Posterior vena cava (tissue), 2 donors: ENCODE data around the gene ITPKC. TPM values are rescaled to one million over a fixed set of nuclear protein-coding genes. Genes with fewer than 3 reads are reported as not detected.
A peak's percentile ranks its signal among the peaks of the same experiment; 100 is the strongest.

ENCODE experiments used
- DNase-seq: peaks from one replicate; pipeline ENCODE4 v3.0.0-alpha.2; 2020; ENCODE audit warnings: low spot score
- intact Hi-C, 2 donors: fragments of 100-400 bp; cut with DNase I; formaldehyde crosslinking; loops; one replicate each; pipeline versions ENCODE4 v1.14.1 to v1.14.2; 2022 to 2023
- total RNA-seq, 2 donors: library from RNA; stranded (reverse); fragmentation: NEBNext Ultra II Directional; extraction: Animal tissue kit (Norgen Biotek cat#: 25700); gene quantifications; one replicate each; pipeline ENCODE4 v1.2.1, GENCODE V29; 2021
- donor health status: DM: yes; HTN: yes; CAD: no.
- donor health status: DM: yes; HTN: yes; CAD: no.

The ITPKC gene
- total RNA-seq, 2 donors from 2014 or later, result 18.9 to 19.4 TPM

- DNase-seq, result no peak
- intact Hi-C loops, result no loop called here
Measured at GRCh38 chr19:40688987-40689338, 27.9 kb upstream of the ITPKC start.

DNA sequence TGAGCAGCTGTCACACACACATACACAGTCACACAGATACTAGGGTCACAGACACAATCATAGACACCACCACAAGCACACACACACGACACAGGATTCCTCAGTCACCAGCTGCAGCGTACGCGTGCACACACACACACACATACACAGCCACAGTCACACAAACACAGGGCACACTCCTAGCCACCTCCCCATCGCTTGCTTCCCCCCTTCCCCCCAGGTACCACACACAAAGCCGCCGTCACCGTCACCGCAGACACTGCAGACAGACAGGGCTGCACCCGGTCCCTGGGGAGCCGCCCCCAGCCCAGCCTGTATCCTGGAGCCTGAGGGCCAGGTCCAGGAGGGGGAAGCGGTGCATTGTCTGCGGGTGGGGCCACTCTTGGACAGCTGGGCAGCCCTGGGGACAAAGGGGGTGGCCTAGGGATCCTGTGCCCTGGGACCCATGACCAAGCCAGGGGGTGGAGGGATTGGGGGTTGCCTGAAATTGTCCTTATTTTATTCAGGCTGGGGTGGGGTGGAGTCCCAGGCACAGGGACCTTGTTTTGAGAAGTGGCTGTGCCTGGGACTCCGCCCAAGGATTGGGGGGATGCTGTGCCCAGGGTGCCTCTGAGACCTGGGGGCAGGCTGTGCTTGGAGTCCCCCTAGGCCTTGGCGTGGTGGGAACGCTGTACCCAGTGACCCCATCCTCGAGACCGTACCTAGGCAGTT, 27.4 kb upstream of the ITPKC start:
- intact Hi-C loops, result loop anchor here in 1 of 2 donors (2.0 kb wide), 1 partner anchor 27 kb away; the partner anchor contains the start of genes COQ8B and ITPKC
- no peak for DNase-seq

GRCh38 chr19:40690050-40690692, 26.7 kb upstream of the ITPKC start, which contains the start of gene NUMBL:
TSS of gene NUMBL (minus strand) at chr19:40690651. CDS start at chr19:40690483, 168 bp downstream.
- intact Hi-C loops, result loop anchor here in 1 of 2 donors (2.0 kb wide), 1 partner anchor 27 kb away; the partner anchor contains the start of genes COQ8B and ITPKC
- peak; percentile 86 for DNase-seq

GRCh38 chr19:40690693-40691420, 26.1 kb upstream of the ITPKC start:
- peak; percentile 98 for DNase-seq
- intact Hi-C loops, result loop anchor here in 1 of 2 donors (2.0 kb wide), 1 partner anchor 26 kb away; the partner anchor contains the start of genes COQ8B and ITPKC

GRCh38 chr19:40691421-40692211, 25.3 kb upstream of the ITPKC start:
- DNase-seq, result no peak

GRCh38 chr19:40692212-40692551, 24.7 kb upstream of the ITPKC start:
- intact Hi-C loops, result no loop called here

More at GRCh38 chr19:40691421-40692211, 25.3 kb upstream of the ITPKC start:
- intact Hi-C loops, result loop anchor here in 1 of 2 donors (2.0 kb wide), 1 partner anchor 25 kb away; the partner anchor contains the start of genes COQ8B and ITPKC

DNA sequence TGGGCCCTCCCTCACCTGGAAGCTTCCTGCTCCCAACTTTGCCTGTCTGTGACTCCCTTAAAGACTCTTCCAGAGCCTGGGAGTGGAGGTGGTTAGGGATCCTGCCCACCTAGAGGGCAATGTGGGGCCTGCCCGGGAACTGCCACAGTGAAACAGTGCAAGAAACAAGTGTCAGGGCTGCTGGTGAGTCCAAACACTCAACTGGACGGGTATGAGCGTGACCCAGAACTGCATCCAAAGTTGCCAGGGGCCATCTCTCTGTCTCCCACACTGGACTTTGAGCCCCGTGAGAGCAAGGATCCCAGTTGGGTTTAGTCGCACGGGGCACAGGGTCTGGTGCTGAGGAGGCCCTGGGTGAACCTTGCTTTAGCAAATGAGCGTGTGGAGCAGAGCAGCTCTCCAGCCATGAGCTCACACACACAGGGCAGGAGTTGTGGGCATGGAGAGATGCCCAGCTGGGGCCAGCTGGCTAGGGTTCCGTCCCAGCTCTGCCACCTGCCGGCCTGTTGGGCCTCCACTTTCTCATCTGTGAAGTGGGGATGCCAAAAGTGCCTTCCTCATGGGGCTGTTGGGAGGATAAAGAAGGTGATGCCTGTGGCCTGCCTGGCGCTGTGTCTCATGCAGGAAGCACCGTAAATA, 23.6 kb upstream of the ITPKC start:
- intact Hi-C loops, result no loop called here
- no peak for DNase-seq

More at GRCh38 chr19:40692212-40692551, 24.7 kb upstream of the ITPKC start:
- no peak for DNase-seq

DNA sequence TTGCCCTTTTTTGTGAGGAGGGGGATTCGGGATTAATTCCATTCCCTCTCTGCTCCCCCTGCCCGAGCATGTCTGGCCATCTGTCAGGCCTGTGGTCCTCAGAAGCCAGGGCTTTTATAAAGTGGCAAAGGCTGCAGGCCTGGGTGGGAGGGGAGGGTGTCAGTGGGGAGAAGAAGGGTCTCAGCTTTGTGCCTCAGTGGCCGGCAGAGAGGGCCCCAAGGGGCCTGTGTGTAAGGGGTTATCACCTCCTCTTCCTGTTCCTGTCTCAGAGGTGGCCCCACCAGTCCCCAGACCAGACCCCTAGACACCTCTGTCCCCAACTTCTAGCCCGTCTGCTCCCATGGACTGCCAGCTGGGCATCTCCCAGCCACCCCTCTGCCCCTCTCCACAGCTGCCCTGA, 23.0 kb upstream of the ITPKC start:
- DNase-seq, result no peak
- intact Hi-C loops, result no loop called here

DNA sequence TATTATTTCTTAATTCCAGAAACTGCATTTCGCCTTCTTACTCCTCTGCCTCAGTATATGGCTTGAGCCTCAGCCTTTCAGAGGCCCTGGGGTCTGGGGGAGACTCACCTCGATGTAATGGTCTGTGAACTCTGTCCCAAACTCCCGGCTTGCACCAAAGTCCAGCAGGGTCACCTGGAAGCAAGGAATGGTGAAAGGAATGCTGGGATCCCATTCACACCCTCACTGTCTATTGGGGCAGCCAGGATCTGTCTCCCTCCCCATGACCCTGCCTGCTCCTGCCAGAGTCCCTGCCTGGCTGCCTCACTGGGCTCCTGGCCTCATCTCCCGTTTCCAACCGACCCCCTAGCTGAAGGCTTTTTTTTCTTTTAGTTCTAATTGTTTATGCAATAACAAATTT, 21.0 kb upstream of the ITPKC start:
- no peak for DNase-seq

DNA sequence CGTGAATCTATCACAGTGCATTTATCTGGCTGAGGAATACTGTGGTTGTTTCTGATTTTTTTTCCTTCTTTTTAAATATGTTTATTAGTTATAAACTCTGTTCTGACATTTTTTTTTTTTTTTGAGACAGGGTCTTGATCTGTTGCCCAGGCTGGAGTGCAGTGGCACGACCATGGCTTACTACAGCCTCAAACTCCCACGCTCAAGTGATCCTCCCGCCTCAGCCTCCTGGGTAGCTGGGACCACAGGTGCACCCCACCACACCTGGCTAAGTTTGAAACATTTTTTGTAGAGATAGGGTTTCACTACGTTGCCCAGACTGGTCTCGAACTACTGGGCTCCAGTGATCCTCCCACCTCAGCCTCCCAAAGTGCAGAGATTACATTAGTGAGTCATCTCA, 19.9 kb upstream of the ITPKC start:
- DNase-seq, result no peak
- intact Hi-C loops, result no loop called here

More for the DNA sequence above, 21.0 kb upstream of the ITPKC start:
- intact Hi-C loops, result no loop called here

DNA sequence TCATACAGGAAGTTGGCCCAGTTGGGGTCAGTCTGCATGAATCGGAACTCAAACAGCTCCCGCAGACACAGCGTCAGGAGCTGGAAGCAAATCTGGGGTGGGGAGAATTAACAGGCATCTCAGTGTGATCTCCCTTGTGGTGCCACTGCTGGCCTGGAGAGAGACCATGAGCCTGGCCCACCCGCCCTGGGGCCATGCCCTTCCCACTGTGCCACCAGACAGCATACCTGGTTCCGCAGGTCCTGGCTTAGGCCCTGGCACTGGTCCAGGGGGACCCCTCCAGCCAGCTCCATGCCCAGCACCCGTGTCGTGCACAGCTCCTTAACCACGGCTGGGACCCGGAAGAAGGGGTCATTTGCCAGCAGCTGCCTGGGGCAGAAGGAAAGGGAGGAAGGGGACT, 16.8 kb upstream of the ITPKC start:
- intact Hi-C loops, result no loop called here

DNA sequence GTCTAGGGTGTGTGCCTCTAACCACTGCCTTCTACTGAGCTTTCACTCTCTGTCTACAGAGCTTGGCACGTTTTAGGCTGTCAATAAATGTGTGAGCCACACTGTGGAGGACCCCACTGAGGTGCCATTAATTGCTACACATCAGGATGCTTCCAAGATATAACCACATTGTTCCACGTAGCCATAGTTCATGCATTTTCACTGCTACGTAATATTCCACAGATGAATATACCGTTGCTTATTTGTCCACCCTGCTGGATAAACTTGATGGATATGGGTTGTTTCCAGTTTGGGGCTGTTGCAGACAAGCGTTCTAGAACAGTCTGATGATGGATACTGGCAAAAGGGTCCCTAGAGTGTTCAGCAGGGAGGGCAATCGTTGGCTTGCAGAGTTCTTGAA, 15.2 kb upstream of the ITPKC start:
- no peak for DNase-seq
- intact Hi-C loops, result no loop called here

More for the DNA sequence above, 16.8 kb upstream of the ITPKC start:
- no peak for DNase-seq

GRCh38 chr19:40702337-40703012, 14.4 kb upstream of the ITPKC start:
- DNase-seq, result no peak
- intact Hi-C loops, result no loop called here

DNA sequence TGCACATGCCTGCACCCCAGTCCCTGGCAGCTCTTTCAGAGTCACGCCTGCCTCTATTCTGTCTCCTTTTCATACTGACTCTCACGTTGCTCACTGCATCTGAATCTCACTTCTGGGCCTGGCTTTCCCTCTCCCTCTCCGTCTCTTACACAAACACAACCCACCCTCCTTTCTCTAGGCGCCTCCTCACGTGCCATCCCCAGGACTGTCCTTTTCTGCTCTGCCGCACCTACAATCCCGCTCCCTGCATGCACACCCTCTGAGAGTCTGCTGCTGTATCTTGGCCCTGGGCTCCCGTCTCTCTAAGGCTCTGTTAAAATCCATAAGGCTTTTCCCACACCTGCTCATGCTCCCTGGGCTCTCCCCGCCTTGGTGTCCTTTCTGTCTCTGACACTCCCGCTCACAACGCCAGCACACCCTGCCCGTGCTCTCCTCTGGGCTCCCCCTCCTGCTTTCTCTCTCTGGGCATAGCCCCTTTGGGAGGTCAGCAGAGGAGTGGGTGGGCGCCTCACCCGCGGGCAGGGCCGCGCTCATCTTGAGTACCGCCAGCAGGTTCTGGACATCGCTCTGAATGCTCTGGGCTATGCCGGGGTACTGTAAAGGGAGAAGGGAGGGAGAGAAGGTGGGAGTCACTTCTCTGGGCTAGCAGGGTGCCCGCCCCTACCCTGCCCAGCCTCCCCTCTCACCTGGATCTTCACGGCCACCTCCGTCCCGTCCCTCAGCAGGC, 13.7 kb upstream of the ITPKC start:
- no peak for DNase-seq
- intact Hi-C loops, result no loop called here

DNA sequence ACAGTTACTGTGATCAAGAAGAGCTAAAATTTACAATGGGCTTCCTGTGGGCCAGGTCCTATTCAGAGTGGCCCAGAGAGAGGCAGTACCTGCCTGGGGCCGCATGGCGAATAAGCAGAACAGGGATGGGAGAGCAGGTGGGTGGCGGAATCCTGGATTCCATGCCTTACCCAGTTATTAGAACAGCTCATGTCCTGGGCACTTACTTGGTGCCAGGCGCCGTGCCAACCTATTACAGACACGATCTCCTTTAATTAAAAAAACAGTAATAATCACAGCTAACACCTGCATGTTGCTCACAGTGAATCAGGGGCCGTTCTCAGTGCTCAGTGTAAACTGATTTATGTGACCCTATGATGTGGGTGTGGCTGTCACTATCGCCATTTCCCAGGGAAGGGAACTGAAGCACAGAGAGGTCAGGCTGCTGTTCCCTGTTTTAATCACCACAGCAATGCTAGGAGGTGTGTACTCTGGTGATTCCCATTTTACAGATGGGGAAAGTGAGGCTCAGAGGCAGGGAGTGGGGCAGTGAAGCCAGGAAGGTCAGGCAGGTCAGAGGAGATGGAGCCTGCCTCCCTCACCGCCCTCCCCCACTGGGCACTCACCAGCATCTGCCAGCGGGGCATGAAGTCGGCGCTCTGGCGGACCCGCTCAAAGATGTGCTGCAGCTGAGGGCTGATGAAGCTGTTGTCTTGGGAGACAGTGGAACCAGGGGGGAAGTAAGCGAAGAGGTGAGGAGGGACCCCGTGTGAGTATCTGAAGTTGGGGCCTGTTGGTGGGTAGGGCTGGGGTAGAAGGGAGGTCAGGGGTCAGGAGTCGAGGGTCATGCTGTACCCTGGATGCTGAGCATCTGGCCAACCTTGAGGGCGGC, 12.2 kb upstream of the ITPKC start:
- no peak for DNase-seq
- intact Hi-C loops, result no loop called here

- intact Hi-C loops, result no loop called here
- DNase-seq, result peak; percentile 92
Measured at GRCh38 chr19:40705362-40705651, 11.6 kb upstream of the ITPKC start.
